K562 (cell line): Measurements from ENCODE around the gene SLC24A1. TPM values are rescaled to one million over a fixed set of nuclear protein-coding genes. Genes with fewer than 3 reads are reported as not detected.

Source experiments
- BRCA1 ChIP-seq, 2 experiments: fragments of 450-650 bp in 1 of 2; sonication (generic) in 1 of 2; formaldehyde crosslinking in 1 of 2; IDR thresholded peaks; 2 replicates each; pipeline versions ENCODE4 v1.5.0 to v1.6.1; 2017 to 2020; ENCODE audit warnings: mild to moderate bottlenecking in 1 of 2, missing genetic modification reagents in 1 of 2
- CHD7 ChIP-seq: fragments of 200-600 bp; sonication (generic); IDR thresholded peaks from one replicate; pipeline ENCODE4 v1.6.1; 2012; ENCODE audit warnings: mild to moderate bottlenecking, low read depth, low read length, inconsistent platforms
- EZH2 ChIP-seq: IDR thresholded peaks from 2 replicates; pipeline ENCODE4 v1.6.1; 2012; ENCODE audit warnings: low read depth, mild to moderate bottlenecking, inconsistent platforms, low read length, borderline replicate concordance
- FOSL1 ChIP-seq: fragments of 200-800 bp; sonication (Bioruptor generic); conservative IDR thresholded peaks from 2 replicates; pipeline ENCODE4 v1.6.1; 2016; ENCODE audit warnings: missing genetic modification characterization, missing compliant biosample characterization
- GTF2E2 ChIP-seq: fragments of 200-800 bp; sonication (Bioruptor generic); IDR thresholded peaks from 2 replicates; pipeline ENCODE4 v1.6.1; 2016; ENCODE audit warnings: missing genetic modification characterization, missing compliant biosample characterization
- MLLT1 ChIP-seq, 2 experiments: fragments of 450-650 bp; IDR thresholded peaks; 2 replicates each; pipeline ENCODE4 v1.6.1; 2016
- NR4A1 ChIP-seq, 2 experiments: fragments of 250-450 bp in 1 of 2; fragments of 450-650 bp in 1 of 2; sonication (Bioruptor Pico) in 1 of 2; IDR thresholded peaks; 2 replicates each; pipeline versions ENCODE4 v1.4.0 to v1.6.1; 2016 to 2020; ENCODE audit warnings: mild to moderate bottlenecking in 2 of 2, missing compliant biosample characterization in 1 of 2, missing genetic modification characterization in 1 of 2, moderate library complexity in 1 of 2
- RBFOX2 ChIP-seq: fragments of 200-400 bp; formaldehyde crosslinking; IDR thresholded peaks from 2 replicates; pipeline ENCODE4 v1.6.1; 2017; ENCODE audit warnings: low read depth, mild to moderate bottlenecking, low read length, moderate library complexity
- SMARCB1 ChIP-seq: IDR thresholded peaks from 2 replicates; pipeline ENCODE4 v1.6.1; 2011; ENCODE audit warnings: improper control_type of control experiment, low read depth; ENCODE audit not compliant: insufficient read length
- TAF1 ChIP-seq: IDR thresholded peaks from 2 replicates; pipeline ENCODE4 v1.6.1; 2011; ENCODE audit warnings: mild to moderate bottlenecking, low read length, moderate library complexity; ENCODE audit not compliant: insufficient read depth, control insufficient read depth, severe bottlenecking; ENCODE audit errors: extremely low read depth
- YY1 ChIP-seq, 3 experiments: IDR thresholded peaks; 2 replicates each; pipeline ENCODE4 v1.6.1; 2011; ENCODE audit warnings: low read length in 2 of 3, mild to moderate bottlenecking in 2 of 3, moderate library complexity in 2 of 3, borderline replicate concordance in 1 of 3, control low read depth in 1 of 3, low read depth in 1 of 3; ENCODE audit not compliant: insufficient read depth in 3 of 3, insufficient replicate concordance in 2 of 3, control insufficient read depth in 1 of 3, insufficient read length in 1 of 3; ENCODE audit errors: extremely low read depth in 1 of 3
- ZNF311 ChIP-seq: fragments of 250-450 bp; sonication (Bioruptor Pico); IDR thresholded peaks from 2 replicates; pipeline ENCODE4 v1.4.0; 2020; ENCODE audit warnings: mild to moderate bottlenecking, moderate library complexity
- polyA plus RNA-seq, 8 experiments: library from polyadenylated mRNA; depleted of rRNA in 4 of 8; stranded (reverse) in 5 of 8; unstranded in 3 of 8; fragments of >200 nt; fragmentation: Nextera tagmentation in 2 of 8; fragmentation: Illumina TruSeq in 1 of 8; extraction: Ambion mirVana in 2 of 8; extraction: Trizol in 1 of 8; gene quantifications; 2 replicates each; pipeline versions ENCODE4 v1.2.1 to v1.2.3, GENCODE V29; 2011 to 2014; ENCODE audit warnings: inconsistent platforms in 1 of 8, missing spikeins in 1 of 8
- total RNA-seq, 7 experiments: library from RNA; depleted of rRNA in 6 of 7; stranded (reverse); fragments of >200 nt in 6 of 7; fragmentation: Illumina TruSeq in 2 of 7; extraction: Trizol in 2 of 7; gene quantifications; 2 replicates each; pipeline versions ENCODE4 v1.2.1 to v1.2.3, GENCODE V29; 2011 to 2021; ENCODE audit warnings: low replicate concordance in 1 of 7

Gene SLC24A1
- total and polyA plus RNA-seq, 9 of the 15 experiments (the other 6 are each of a cell fraction or from before 2014, with no cell fraction given): 3.1 to 8.2 (median 5.5) TPM

GRCh38 chr15:65610871-65611718 is 10.6 kb upstream of the SLC24A1 start, which contains the start of gene INTS14 (continued):
- TF ChIP-seq CHD7 (no peak), ZNF311 (CRISPR knock-in tag) (no peak), MLLT1 (IDR thresholded peaks at IDR 0.05) (peak; percentile 30 to 82; a peak in 3 of 4 replicates), EZH2 (no peak), GTF2E2 (peak; percentile 96), NR4A1 (CRISPR knock-in tag; IDR thresholded peaks at IDR 0.05) (no peak), NR4A1 (tag; IDR thresholded peaks at IDR 0.05) (peak; percentile 71; the same call in 1 of the 2 replicates), TAF1 (peak; percentile 98), BRCA1 (IDR thresholded peaks at IDR 0.05) (no peak), BRCA1 (CRISPR knock-in tag; IDR thresholded peaks at IDR 0.05) (no peak), RBFOX2 (peak; percentile 95), YY1 (IDR thresholded peaks at IDR 0.05; ENCODE audit: borderline replicate concordance in 1 of 3, control insufficient read depth in 1 of 3, extremely low read depth in 1 of 3, insufficient read depth in 3 of 3, insufficient read length in 1 of 3, insufficient replicate concordance in 2 of 3, low read depth in 1 of 3, low read length in 2 of 3) (peak in 2 of 3 experiments; percentile 87 to 88), FOSL1 (tag) (peak; percentile 50; the same call in 1 of the 2 replicates), SMARCB1 (no peak)
